GM12891 (cell line): Measurements from ENCODE around the gene SMYD3.

Experiments used
- PAX5 ChIP-seq: IDR thresholded peaks from 2 replicates; pipeline ENCODE4 v1.6.1; 2011; ENCODE audit warnings: low read length, moderate library complexity, mild to moderate bottlenecking; ENCODE audit not compliant: insufficient read depth, severe bottlenecking
- POLR2A ChIP-seq: IDR thresholded peaks from 2 replicates; pipeline ENCODE4 v1.6.1; 2011; ENCODE audit warnings: low read depth, low read length, control low read depth
- POLR2AphosphoS5 ChIP-seq: IDR thresholded peaks from 2 replicates; pipeline ENCODE4 v1.6.1; 2011; ENCODE audit warnings: low read depth, low read length, control low read depth
- POU2F2 ChIP-seq: IDR thresholded peaks from 2 replicates; pipeline ENCODE4 v1.6.1; 2011; ENCODE audit warnings: low read depth, mild to moderate bottlenecking, control low read depth, low read length, moderate library complexity
- SPI1 ChIP-seq: IDR thresholded peaks from 2 replicates; pipeline ENCODE4 v1.6.1; 2011; ENCODE audit warnings: low read depth, low read length, control low read depth
- TAF1 ChIP-seq: IDR thresholded peaks from 2 replicates; pipeline ENCODE4 v1.6.1; 2011; ENCODE audit warnings: low read depth, low read length, control low read depth

GRCh38 chr1:246292571-246292970 is 214.5 kb downstream of the SMYD3 start:
- no peak for TF ChIP-seq POLR2A
- no peak for TF ChIP-seq TAF1
- TF ChIP-seq SPI1 = no peak
- TF ChIP-seq POLR2AphosphoS5 = no peak
- TF ChIP-seq POU2F2 = no peak
- TF ChIP-seq PAX5 = no peak
